ENCODE results near the gene EXOC8. TPM values are rescaled to one million over a fixed set of nuclear protein-coding genes. Genes with fewer than 3 reads are reported as not detected.
A peak's percentile ranks its signal among the peaks of the same experiment; 100 is the strongest.

EXOC8 gene
- polyA plus RNA-seq, 4 donors, result 3.2 to 13.7 (median 4.7) TPM

GRCh38 chr1:231348442-231348841 is 10.8 kb upstream of the EXOC8 start:
- Histone ChIP-seq H3K9me3 (ENCODE audit: control insufficient read depth in 2 of 2, insufficient read depth in 1 of 2, low read depth in 1 of 2, low read length in 1 of 2) (no peaks in the 10 kb centered on the region), H3K27ac (ENCODE audit: low read depth in 1 of 3, low read length in 2 of 3) (no peak overlapping the region), H3K27me3 (ENCODE audit: control insufficient read depth in 3 of 3, insufficient read depth in 3 of 3, low read length in 3 of 3) (no peaks in the 10 kb centered on the region), H3K4me3 (ENCODE audit: low read depth in 1 of 3, low read length in 3 of 3) (no peak overlapping the region), H3K4me1 (ENCODE audit: control insufficient read depth in 3 of 3, insufficient read depth in 2 of 3, low read depth in 1 of 3, low read length in 2 of 3) (no peaks in the 10 kb centered on the region), H3K36me3 (ENCODE audit: control insufficient read depth in 3 of 3, insufficient read depth in 2 of 3, low read depth in 1 of 3, low read length in 3 of 3) (peaks cover 3 to 27% (median 18%) of the 10 kb centered on the region in 3 donors)
- 89 to 96% (median 92%) methylated on average over 4 of the region's 4 CpGs for WGBS, 3 donors
- DNase-seq (no peak), FAIRE-seq (no peak)

DNA sequence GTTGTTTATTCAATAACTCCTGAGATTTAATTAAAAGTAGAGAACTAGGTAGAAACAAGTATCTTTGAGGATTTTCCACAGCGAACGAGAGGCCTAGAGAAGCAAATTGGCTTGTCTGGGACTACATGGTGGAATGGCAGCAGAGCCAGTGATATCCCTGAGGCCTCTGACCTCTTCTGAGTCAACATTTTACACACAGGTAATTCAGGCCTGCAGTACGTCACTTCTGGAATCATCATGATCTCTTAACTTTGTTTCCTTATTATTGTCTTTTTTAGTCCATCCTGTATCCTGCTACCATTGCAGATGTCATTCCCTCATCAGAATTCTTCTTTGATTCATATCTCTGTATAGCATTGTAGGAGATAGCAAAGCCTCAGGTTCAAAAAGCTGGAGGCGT is 10.3 kb upstream of the EXOC8 start:
- WGBS, 3 donors, result 92 to 97% (median 94%) methylated on average over 4 of the region's 4 CpGs
- Histone ChIP-seq H3K9me3 (ENCODE audit: control insufficient read depth in 2 of 2, insufficient read depth in 1 of 2, low read depth in 1 of 2, low read length in 1 of 2) (no peaks in the 10 kb centered on the region), H3K4me3 (ENCODE audit: low read depth in 1 of 3, low read length in 3 of 3) (no peak overlapping the region), H3K4me1 (ENCODE audit: control insufficient read depth in 3 of 3, insufficient read depth in 2 of 3, low read depth in 1 of 3, low read length in 2 of 3) (no peaks in the 10 kb centered on the region), H3K27ac (ENCODE audit: low read depth in 1 of 3, low read length in 2 of 3) (no peak overlapping the region), H3K36me3 (ENCODE audit: control insufficient read depth in 3 of 3, insufficient read depth in 2 of 3, low read depth in 1 of 3, low read length in 3 of 3) (peaks cover 3 to 27% (median 18%) of the 10 kb centered on the region in 3 donors), H3K27me3 (ENCODE audit: control insufficient read depth in 3 of 3, insufficient read depth in 3 of 3, low read length in 3 of 3) (no peaks in the 10 kb centered on the region)
- FAIRE-seq (no peak), DNase-seq (no peak)

DNA sequence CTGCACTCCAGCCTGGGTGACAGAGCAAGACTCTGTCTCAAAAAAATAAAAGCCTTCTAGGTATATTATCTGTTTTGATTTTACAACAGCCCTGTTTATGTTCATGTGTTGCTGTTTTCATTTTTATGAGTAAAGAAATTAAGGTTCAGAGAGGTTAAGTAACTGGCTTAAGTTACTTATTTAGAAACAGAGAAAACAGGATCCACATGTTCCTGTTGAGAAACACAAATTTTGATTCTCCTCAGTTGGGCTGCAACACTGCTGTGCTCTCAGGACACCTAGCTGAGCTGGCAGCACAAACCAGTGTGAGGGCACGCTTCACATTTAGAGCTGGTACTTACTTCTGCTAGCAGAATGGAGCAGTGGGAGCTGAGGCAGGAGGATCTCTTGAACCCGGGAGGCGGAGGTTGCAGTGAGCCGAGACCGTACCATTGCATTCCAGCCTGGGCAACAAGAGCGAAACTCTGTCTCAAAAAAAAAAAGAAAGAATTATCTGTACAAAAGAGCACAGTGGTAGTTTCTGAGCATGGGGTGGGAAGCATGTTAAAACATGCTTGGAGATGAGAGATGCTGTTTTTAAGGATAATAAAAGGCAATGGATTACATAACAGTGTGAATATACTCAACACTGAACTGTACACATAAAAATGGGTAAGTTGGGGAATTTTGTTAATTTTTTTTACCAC is 2.8 kb upstream of the EXOC8 start:
- H3K27ac ChIP-seq (ENCODE audit: low read depth in 1 of 3, low read length in 2 of 3), result no peak overlapping the region
- H3K27me3 ChIP-seq (ENCODE audit: control insufficient read depth in 3 of 3, insufficient read depth in 3 of 3, low read length in 3 of 3), result no peaks in the 10 kb centered on the region
- no peak for FAIRE-seq
- H3K4me1 ChIP-seq (ENCODE audit: control insufficient read depth in 3 of 3, insufficient read depth in 2 of 3, low read depth in 1 of 3, low read length in 2 of 3), result peaks cover 0 to 10% (median 9%) of the 10 kb centered on the region in 3 donors
- peaks cover 0 to 12% (median 2%) of the 10 kb centered on the region in 3 donors for H3K36me3 ChIP-seq (ENCODE audit: control insufficient read depth in 3 of 3, insufficient read depth in 2 of 3, low read depth in 1 of 3, low read length in 3 of 3)
- no peak overlapping the region for H3K4me3 ChIP-seq (ENCODE audit: low read depth in 1 of 3, low read length in 3 of 3)
- DNase-seq, result no peak
- WGBS, 3 donors, result 87 to 98% (median 96%) methylated on average over 6 of the region's 6 CpGs
- no peaks in the 10 kb centered on the region for H3K9me3 ChIP-seq (ENCODE audit: control insufficient read depth in 2 of 2, insufficient read depth in 1 of 2, low read depth in 1 of 2, low read length in 1 of 2)

DNA sequence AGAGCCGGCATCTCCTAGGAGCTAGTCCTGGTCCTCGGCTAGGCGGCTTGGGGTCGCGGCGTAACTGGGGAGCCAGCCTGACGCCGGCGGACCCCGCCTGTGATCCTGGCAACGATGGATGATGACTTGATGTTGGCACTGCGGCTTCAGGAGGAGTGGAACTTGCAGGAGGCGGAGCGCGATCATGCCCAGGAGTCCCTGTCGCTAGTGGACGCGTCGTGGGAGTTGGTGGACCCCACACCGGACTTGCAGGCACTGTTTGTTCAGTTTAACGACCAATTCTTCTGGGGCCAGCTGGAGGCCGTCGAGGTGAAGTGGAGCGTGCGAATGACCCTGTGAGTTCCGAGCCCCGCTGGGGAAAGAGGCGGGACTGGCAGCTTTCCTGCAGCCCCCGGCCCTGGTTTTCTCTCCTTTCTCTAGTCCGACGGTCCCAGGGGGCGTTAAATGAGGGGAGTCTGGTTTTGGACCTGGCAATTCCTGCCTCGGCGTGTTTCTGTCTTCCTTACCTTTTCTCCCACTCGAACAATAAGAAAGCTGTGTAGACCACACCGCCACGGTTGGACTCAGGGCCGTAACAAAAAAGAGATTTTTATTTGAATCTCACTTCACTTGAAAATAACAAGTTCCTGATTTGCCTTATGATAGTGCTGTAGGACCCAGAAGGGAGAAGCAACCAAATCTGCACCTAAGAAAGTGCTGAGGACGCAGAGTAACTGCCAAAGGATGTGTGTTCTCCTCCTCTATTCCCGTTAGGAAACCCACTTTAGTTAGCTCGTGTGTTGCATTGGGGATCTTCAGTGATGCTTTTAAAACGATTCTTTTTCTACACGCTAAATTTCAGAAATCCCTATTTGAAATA is 847 bp upstream of the EXOC8 start, which contains the start of gene SPRTN:
Gene SPRTN, plus strand, starts transcription at position 24 of the 859 bp plus-strand sequence. Its CDS starts 91 bp downstream, at position 115.
- 0 to 1% (median 0%) methylated on average over 43 of the region's 43 CpGs for WGBS, 3 donors
- Histone ChIP-seq H3K4me1 (ENCODE audit: control insufficient read depth in 3 of 3, insufficient read depth in 2 of 3, low read depth in 1 of 3, low read length in 2 of 3) (peaks cover 0 to 16% (median 13%) of the 10 kb centered on the region in 3 donors), H3K27me3 (ENCODE audit: control insufficient read depth in 3 of 3, insufficient read depth in 3 of 3, low read length in 3 of 3) (no peaks in the 10 kb centered on the region), H3K9me3 (ENCODE audit: control insufficient read depth in 2 of 2, insufficient read depth in 1 of 2, low read depth in 1 of 2, low read length in 1 of 2) (no peaks in the 10 kb centered on the region), H3K27ac (ENCODE audit: low read depth in 1 of 3, low read length in 2 of 3) (peak within 1 kb of the TSS; percentile 77 to 98 (median 98)), H3K4me3 (ENCODE audit: low read depth in 1 of 3, low read length in 3 of 3) (peak within 1 kb of the TSS; percentile 85 to 90 (median 86)), H3K36me3 (ENCODE audit: control insufficient read depth in 3 of 3, insufficient read depth in 2 of 3, low read depth in 1 of 3, low read length in 3 of 3) (peaks cover 0 to 12% (median 0%) of the 10 kb centered on the region in 3 donors)
- peak in 1 of 2 donors; percentile 26 for DNase-seq
- no peak for FAIRE-seq

DNA sequence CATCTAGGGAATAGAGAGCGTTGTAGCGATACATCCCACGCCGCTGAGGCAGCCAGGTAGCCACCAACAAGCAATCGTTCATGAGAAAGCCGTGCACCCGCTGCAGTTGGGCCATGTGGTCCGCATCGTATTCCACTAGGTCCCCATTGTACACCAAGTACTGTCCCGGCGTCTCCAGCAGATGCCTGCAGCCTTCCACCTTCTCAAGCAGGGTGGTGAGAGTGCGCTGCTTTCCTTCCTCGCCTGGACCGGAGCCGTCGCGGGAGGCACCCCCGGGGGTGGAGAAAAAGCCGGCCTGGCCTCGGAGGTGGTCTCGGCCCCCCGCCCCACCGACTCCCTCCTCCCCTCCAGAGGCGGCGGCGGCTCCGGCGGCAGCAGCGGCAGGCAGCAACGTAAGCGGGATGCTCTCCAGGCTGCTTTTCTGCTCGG is 595 bp downstream of the EXOC8 start:
- Histone ChIP-seq H3K27ac (ENCODE audit: low read depth in 1 of 3, low read length in 2 of 3) (peak overlapping the region; percentile 77 to 98 (median 98)), H3K36me3 (ENCODE audit: control insufficient read depth in 3 of 3, insufficient read depth in 2 of 3, low read depth in 1 of 3, low read length in 3 of 3) (peaks cover 0 to 10% (median 0%) of the 10 kb centered on the region in 3 donors), H3K4me3 (ENCODE audit: low read depth in 1 of 3, low read length in 3 of 3) (peak overlapping the region; percentile 81 to 90 (median 86)), H3K27me3 (ENCODE audit: control insufficient read depth in 3 of 3, insufficient read depth in 3 of 3, low read length in 3 of 3) (no peaks in the 10 kb centered on the region), H3K9me3 (ENCODE audit: control insufficient read depth in 2 of 2, insufficient read depth in 1 of 2, low read depth in 1 of 2, low read length in 1 of 2) (no peaks in the 10 kb centered on the region), H3K4me1 (ENCODE audit: control insufficient read depth in 3 of 3, insufficient read depth in 2 of 3, low read depth in 1 of 3, low read length in 2 of 3) (peaks cover 0 to 16% (median 13%) of the 10 kb centered on the region in 3 donors)
- FAIRE-seq (no peak), DNase-seq (peak in 1 of 2 donors; percentile 6)
- 1% methylated on average over 30 to 32 of the region's 32 CpGs for WGBS, 3 donors

DNA sequence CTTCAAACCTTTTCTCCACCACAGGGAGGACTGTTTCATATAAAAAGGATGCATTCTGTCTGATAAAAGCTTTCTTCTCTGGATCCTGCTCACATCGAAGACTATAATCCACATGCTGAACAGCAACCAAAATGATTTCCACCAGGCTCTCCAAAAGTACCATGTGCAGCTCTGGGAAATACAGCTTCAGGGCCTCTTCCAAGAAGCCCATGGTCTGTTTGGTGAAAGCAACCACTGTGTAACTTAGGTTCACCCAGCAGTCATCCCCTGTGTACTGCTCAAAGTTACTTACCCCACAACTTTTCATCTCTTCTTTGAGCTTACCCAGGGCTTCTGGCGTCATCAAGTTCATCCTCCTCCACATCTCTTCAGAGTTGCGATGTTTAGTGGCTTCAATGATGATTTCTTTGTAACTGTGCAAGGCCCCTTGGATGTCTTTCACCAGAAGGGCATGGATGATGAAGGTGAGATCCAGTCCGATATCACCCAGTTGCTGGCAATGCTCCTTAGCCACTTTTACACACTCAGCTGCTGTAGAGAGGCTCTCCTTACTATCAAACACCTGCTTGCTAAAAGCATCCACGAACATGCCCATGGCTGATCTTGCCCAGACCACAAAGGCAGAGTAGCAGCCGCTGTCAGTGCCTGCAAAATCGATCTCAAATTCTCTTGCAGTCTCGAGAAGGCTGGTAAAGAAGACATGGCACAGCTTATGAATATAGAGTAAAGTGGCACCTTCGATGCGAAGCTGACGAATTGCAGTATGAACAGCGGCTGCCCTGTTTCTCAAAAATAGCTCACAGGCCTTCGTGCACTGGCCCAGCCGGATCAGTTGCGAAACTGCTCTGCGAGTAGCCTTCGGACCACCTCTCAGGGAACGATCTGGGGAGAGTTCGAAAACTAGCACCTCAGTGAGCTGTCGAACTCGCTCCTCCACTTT is 1.7 kb downstream of the EXOC8 start:
- Histone ChIP-seq H3K36me3 (ENCODE audit: control insufficient read depth in 3 of 3, insufficient read depth in 2 of 3, low read depth in 1 of 3, low read length in 3 of 3) (peaks cover 0 to 6% (median 0%) of the 10 kb centered on the region in 3 donors), H3K4me3 (ENCODE audit: low read depth in 1 of 3, low read length in 3 of 3) (peak overlapping the region in 2 of 3 donors; percentile 86 to 90), H3K9me3 (ENCODE audit: control insufficient read depth in 2 of 2, insufficient read depth in 1 of 2, low read depth in 1 of 2, low read length in 1 of 2) (no peaks in the 10 kb centered on the region), H3K27me3 (ENCODE audit: control insufficient read depth in 3 of 3, insufficient read depth in 3 of 3, low read length in 3 of 3) (no peaks in the 10 kb centered on the region), H3K27ac (ENCODE audit: low read depth in 1 of 3, low read length in 2 of 3) (no peak overlapping the region), H3K4me1 (ENCODE audit: control insufficient read depth in 3 of 3, insufficient read depth in 2 of 3, low read depth in 1 of 3, low read length in 2 of 3) (peaks cover 0 to 16% (median 13%) of the 10 kb centered on the region in 3 donors)
- DNase-seq (peak; percentile 22 to 31), FAIRE-seq (no peak)
- WGBS, 3 donors, result 16 to 53% (median 32%) methylated on average over 21 of the region's 21 CpGs

- Histone ChIP-seq H3K27ac (ENCODE audit: low read depth in 1 of 3, low read length in 2 of 3) (no peak overlapping the region), H3K4me1 (ENCODE audit: control insufficient read depth in 3 of 3, insufficient read depth in 2 of 3, low read depth in 1 of 3, low read length in 2 of 3) (peaks cover 0 to 16% (median 13%) of the 10 kb centered on the region in 3 donors), H3K9me3 (ENCODE audit: control insufficient read depth in 2 of 2, insufficient read depth in 1 of 2, low read depth in 1 of 2, low read length in 1 of 2) (no peaks in the 10 kb centered on the region), H3K4me3 (ENCODE audit: low read depth in 1 of 3, low read length in 3 of 3) (peak overlapping the region in 2 of 3 donors; percentile 6 to 44), H3K36me3 (ENCODE audit: control insufficient read depth in 3 of 3, insufficient read depth in 2 of 3, low read depth in 1 of 3, low read length in 3 of 3) (peaks cover 0 to 4% (median 0%) of the 10 kb centered on the region in 3 donors), H3K27me3 (ENCODE audit: control insufficient read depth in 3 of 3, insufficient read depth in 3 of 3, low read length in 3 of 3) (no peaks in the 10 kb centered on the region)
- 52 to 82% (median 81%) methylated on average over 6 of the region's 6 CpGs for WGBS, 3 donors
- DNase-seq (no peak), FAIRE-seq (no peak)
These were observed 2.7 kb downstream of the EXOC8 start for GRCh38 chr1:231334952-231335351.
